HEK293 (cell line): Measurements from ENCODE around the gene STEAP2.

Experiments
- BCL6B ChIP-seq: fragments of 450-650 bp; formaldehyde crosslinking; IDR thresholded peaks from 2 replicates; pipeline ENCODE4 v1.5.1; 2017; ENCODE audit warnings: missing biosample characterization, missing genetic modification characterization
- GLIS2 ChIP-seq: fragments of 450-650 bp; formaldehyde crosslinking; IDR thresholded peaks from 2 replicates; pipeline ENCODE4 v1.5.1; 2016; ENCODE audit warnings: missing biosample characterization, missing genetic modification characterization
- HOXA7 ChIP-seq: sonication (generic); formaldehyde crosslinking; IDR thresholded peaks from 2 replicates; pipeline ENCODE4 v1.8.1; 2022; ENCODE audit warnings: missing genetic modification reagents, borderline replicate concordance
- KLF10 ChIP-seq: fragments of 450-650 bp; IDR thresholded peaks from 2 replicates; pipeline ENCODE4 v1.5.1; 2018; ENCODE audit warnings: missing biosample characterization, mild to moderate bottlenecking, missing genetic modification characterization
- MYNN ChIP-seq: fragments of 450-650 bp; formaldehyde crosslinking; IDR thresholded peaks from 2 replicates; pipeline ENCODE4 v1.5.1; 2016; ENCODE audit warnings: missing biosample characterization, missing genetic modification characterization, borderline replicate concordance
- PRDM2 ChIP-seq: fragments of 450-650 bp; formaldehyde crosslinking; IDR thresholded peaks from 2 replicates; pipeline ENCODE4 v1.5.1; 2016; ENCODE audit warnings: missing biosample characterization, missing genetic modification characterization, borderline replicate concordance
- PRDM4 ChIP-seq: fragments of 450-650 bp; formaldehyde crosslinking; IDR thresholded peaks from 2 replicates; pipeline ENCODE4 v1.5.1; 2017; ENCODE audit warnings: missing biosample characterization, missing genetic modification characterization
- SP7 ChIP-seq: fragments of 450-650 bp; formaldehyde crosslinking; IDR thresholded peaks from 2 replicates; pipeline ENCODE4 v1.5.1; 2016; ENCODE audit warnings: missing biosample characterization, missing genetic modification characterization
- ZBTB6 ChIP-seq: fragments of 450-650 bp; formaldehyde crosslinking; IDR thresholded peaks from 2 replicates; pipeline ENCODE4 v1.5.1; 2017; ENCODE audit warnings: missing biosample characterization, missing genetic modification characterization
- ZFHX2 ChIP-seq: fragments of 450-650 bp; formaldehyde crosslinking; conservative IDR thresholded peaks from 2 replicates; pipeline ENCODE4 v1.5.1; 2016; ENCODE audit warnings: missing biosample characterization, missing genetic modification characterization
- ZNF121 ChIP-seq: fragments of 450-650 bp; formaldehyde crosslinking; IDR thresholded peaks from 2 replicates; pipeline ENCODE4 v1.5.1; 2016; ENCODE audit warnings: missing biosample characterization, missing genetic modification characterization
- ZNF16 ChIP-seq: fragments of 450-650 bp; formaldehyde crosslinking; IDR thresholded peaks from 2 replicates; pipeline ENCODE4 v1.5.1; 2016; ENCODE audit warnings: low read depth, missing biosample characterization, missing genetic modification characterization
- ZNF174 ChIP-seq: fragments of 450-650 bp; formaldehyde crosslinking; IDR thresholded peaks from 2 replicates; pipeline ENCODE4 v1.5.0; 2017; ENCODE audit warnings: missing biosample characterization, mild to moderate bottlenecking, missing genetic modification characterization
- ZNF175 ChIP-seq: fragments of 450-650 bp; formaldehyde crosslinking; IDR thresholded peaks from 2 replicates; pipeline ENCODE4 v1.5.1; 2016; ENCODE audit warnings: missing biosample characterization, missing genetic modification characterization
- ZNF214 ChIP-seq: fragments of 450-650 bp; formaldehyde crosslinking; IDR thresholded peaks from 2 replicates; pipeline ENCODE4 v1.5.1; 2017; ENCODE audit warnings: missing biosample characterization, mild to moderate bottlenecking, missing genetic modification characterization, borderline replicate concordance
- ZNF223 ChIP-seq: fragments of 450-650 bp; formaldehyde crosslinking; IDR thresholded peaks from 2 replicates; pipeline ENCODE4 v1.5.1; 2016; ENCODE audit warnings: missing biosample characterization, missing genetic modification characterization
- ZNF23 ChIP-seq: fragments of 450-650 bp; formaldehyde crosslinking; IDR thresholded peaks from 2 replicates; pipeline ENCODE4 v1.5.1; 2016; ENCODE audit warnings: missing biosample characterization, missing genetic modification characterization, borderline replicate concordance
- ZNF248 ChIP-seq: fragments of 450-650 bp; formaldehyde crosslinking; IDR thresholded peaks from 2 replicates; pipeline ENCODE4 v1.5.1; 2017; ENCODE audit warnings: missing biosample characterization, missing genetic modification characterization
- ZNF449 ChIP-seq: fragments of 450-650 bp; formaldehyde crosslinking; IDR thresholded peaks from 2 replicates; pipeline ENCODE4 v1.5.1; 2017; ENCODE audit warnings: missing biosample characterization, mild to moderate bottlenecking, missing genetic modification characterization, moderate library complexity
- ZNF488 ChIP-seq: fragments of 450-650 bp; formaldehyde crosslinking; IDR thresholded peaks from 2 replicates; pipeline ENCODE4 v1.5.1; 2016; ENCODE audit warnings: missing biosample characterization, missing genetic modification characterization
- ZNF529 ChIP-seq: fragments of 450-650 bp; formaldehyde crosslinking; IDR thresholded peaks from 2 replicates; pipeline ENCODE4 v1.5.1; 2017; ENCODE audit warnings: missing genetic modification characterization, missing biosample characterization; ENCODE audit not compliant: insufficient replicate concordance
- ZNF530 ChIP-seq: fragments of 450-650 bp; formaldehyde crosslinking; IDR thresholded peaks from 2 replicates; pipeline ENCODE4 v1.5.1; 2016; ENCODE audit warnings: low read depth, missing biosample characterization, missing genetic modification characterization
- ZNF544 ChIP-seq: fragments of 450-650 bp; formaldehyde crosslinking; IDR thresholded peaks from 2 replicates; pipeline ENCODE4 v1.5.0; 2017; ENCODE audit warnings: missing biosample characterization, missing genetic modification characterization
- ZNF585B ChIP-seq: fragments of 450-650 bp; formaldehyde crosslinking; IDR thresholded peaks from 2 replicates; pipeline ENCODE4 v1.5.1; 2016; ENCODE audit warnings: missing biosample characterization, missing genetic modification characterization
- ZNF677 ChIP-seq: fragments of 450-650 bp; IDR thresholded peaks from 2 replicates; pipeline ENCODE4 v1.5.0; 2018; ENCODE audit warnings: missing biosample characterization, mild to moderate bottlenecking, missing genetic modification characterization, moderate library complexity
- ZSCAN23 ChIP-seq: fragments of 450-650 bp; formaldehyde crosslinking; IDR thresholded peaks from 2 replicates; pipeline ENCODE4 v1.5.1; 2016; ENCODE audit warnings: missing biosample characterization, missing genetic modification characterization

The STEAP2 gene

GRCh38 chr7:90211391-90212148, at the start of gene STEAP2 (continued):
- TF ChIP-seq ZNF529 (no peak), PRDM2 (no peak), GLIS2 (peak; percentile 94), ZBTB6 (tag by site-specific recombination) (no peak), ZNF174 (no peak), ZNF585B (no peak), ZSCAN23 (tag by site-specific recombination) (no peak), ZNF16 (tag by site-specific recombination) (no peak), ZNF544 (tag by site-specific recombination) (no peak), ZNF449 (tag by site-specific recombination) (no peak), ZNF214 (no peak), ZNF248 (no peak), BCL6B (tag by site-specific recombination) (no peak), SP7 (peak; percentile 66), HOXA7 (CRISPR knock-in tag) (no peak), ZNF488 (tag by site-specific recombination) (no peak), ZNF121 (tag by site-specific recombination) (peak; percentile 11; the same call in 1 of the 2 replicates), ZFHX2 (tag by site-specific recombination) (peak; percentile 73), ZNF23 (tag by site-specific recombination) (no peak), ZNF175 (tag by site-specific recombination) (no peak), KLF10 (tag by site-specific recombination) (no peak), ZNF677 (tag by site-specific recombination) (no peak), ZNF530 (tag by site-specific recombination) (no peak), PRDM4 (no peak), MYNN (tag by site-specific recombination) (no peak), ZNF223 (no peak)
